HCT116 (cell line): ENCODE results near the gene ABI1. TPM values are rescaled to one million over a fixed set of nuclear protein-coding genes. Genes with fewer than 3 reads are reported as not detected.
"Not testable (repeated sequence)": the region's sequence is repeated elsewhere in the genome, so short reads cannot be mapped to it uniquely, and the experiment has no call there.

ENCODE experiments used
- ATAC-seq: fragments of 200-7000 bp; cut with Tn5 transposase; 2 replicates; pipeline ENCODE4 v1.9.1; 2020; ENCODE audit warnings: mild to moderate bottlenecking, moderate library complexity
- BruUV-seq: library from RNA; stranded (reverse); fragments of 400-500 nt; replicated peaks from 2 replicates; lab custom pipeline; 2021; lab: Mats Ljungman, UMichigan
- CTCF ChIA-PET: fragments of 300-600 bp; sonication (Branson Sonifier 250); formaldehyde crosslinking; loops from one replicate; lab custom pipeline; 2021; ENCODE audit warnings: antibody characterized with exemption; lab: Charles Lee
- POLR2A ChIA-PET: fragments of 300-600, 350-600 bp; sonication (Branson Sonifier 250); formaldehyde crosslinking; loops from one replicate; lab custom pipeline; 2021; ENCODE audit warnings: antibody characterized with exemption; lab: Charles Lee
- RAD21 ChIA-PET, 2 experiments: fragments of 300-600 bp; sonication (Branson Sonifier 250); formaldehyde crosslinking; loops; one replicate each; lab custom pipeline; 2023; ENCODE audit warnings: low total read pairs in 2 of 2; ENCODE audit not compliant: uncharacterized antibody in 2 of 2, unreplicated experiment in 2 of 2, low non-redundant PET in 1 of 2; lab: Charles Lee
- DNase-seq: peaks from one replicate; pipeline ENCODE4 v3.0.0-alpha.2; 2010; ENCODE audit warnings: low read depth, low spot score
- H2AFZ ChIP-seq: fragments of 200-600 bp; shearing (Covaris generic), sonication (generic); 2 replicates; pipeline ENCODE4 v1.6.1; 2017; ENCODE audit warnings: low read depth, mixed run types, mixed read lengths, antibody characterized with exemption, low read length; ENCODE audit not compliant: poor library complexity, severe bottlenecking
- H3K27ac ChIP-seq: 2 replicates; pipeline ENCODE4 v1.5.1; 2012; ENCODE audit warnings: low read depth, low read length
- H3K27me3 ChIP-seq: fragments of 200-600 bp; sonication (generic); 2 replicates; pipeline ENCODE4 v1.6.1; 2016; ENCODE audit warnings: mixed run types, low read length, mixed read lengths; ENCODE audit not compliant: insufficient read depth
- H3K36me3 ChIP-seq, 2 experiments: fragments of 200-500 bp in 1 of 2; fragments of 200-600 bp in 1 of 2; sonication (Bioruptor generic) in 1 of 2; sonication (generic) in 1 of 2; 2 replicates each; pipeline versions ENCODE4 v1.5.1 to v1.6.1; 2014 to 2016; ENCODE audit warnings: low read length in 2 of 2, inconsistent platforms in 1 of 2, mixed read lengths in 1 of 2, mixed run types in 1 of 2; ENCODE audit not compliant: insufficient read depth in 2 of 2, control insufficient read depth in 1 of 2
- H3K4me1 ChIP-seq, 2 experiments: fragments of 200-600 bp in 1 of 2; sonication (generic) in 1 of 2; 2 replicates each; pipeline versions ENCODE4 v1.5.1 to v1.6.1; 2012 to 2017; ENCODE audit warnings: low read length in 2 of 2, inconsistent platforms in 1 of 2, mild to moderate bottlenecking in 1 of 2, mixed read lengths in 1 of 2, mixed run types in 1 of 2, moderate library complexity in 1 of 2; ENCODE audit not compliant: insufficient read depth in 2 of 2, control insufficient read depth in 1 of 2
- H3K4me2 ChIP-seq: fragments of 200-600 bp; sonication (generic); 2 replicates; pipeline ENCODE4 v1.6.1; 2017; ENCODE audit warnings: mixed run types, low read length, mixed read lengths
- H3K4me3 ChIP-seq, 2 experiments: fragments of 200-600 bp in 1 of 2; sonication (generic) in 1 of 2; replicated peaks in 1 of 2; 2 replicates each; pipeline ENCODE4 v1.5.1; 2011 to 2016; ENCODE audit warnings: low read length in 2 of 2, control low read depth in 1 of 2, low read depth in 1 of 2, mild to moderate bottlenecking in 1 of 2, mixed read lengths in 1 of 2, mixed run types in 1 of 2
- H3K79me2 ChIP-seq: fragments of 200-600 bp; sonication (generic); 2 replicates; pipeline ENCODE4 v1.6.1; 2017; ENCODE audit warnings: mild to moderate bottlenecking, mixed run types, low read length, moderate library complexity, mixed read lengths; ENCODE audit not compliant: insufficient read depth
- H3K9ac ChIP-seq: fragments of 200-600 bp; sonication (generic); 2 replicates; pipeline ENCODE4 v1.6.1; 2016; ENCODE audit warnings: low read length, mixed read lengths
- H3K9me2 ChIP-seq: fragments of 200-600 bp; sonication (generic), shearing (Covaris generic); 2 replicates; pipeline ENCODE4 v1.6.1; 2017; ENCODE audit warnings: mixed run types, mild to moderate bottlenecking, moderate library complexity; ENCODE audit not compliant: insufficient read depth
- H3K9me3 ChIP-seq, 2 experiments: fragments of 200-500 bp in 1 of 2; fragments of 200-600 bp in 1 of 2; sonication (Bioruptor generic) in 1 of 2; sonication (generic) in 1 of 2; 2 replicates each; pipeline ENCODE4 v1.6.1; 2014 to 2017; ENCODE audit warnings: low read length in 2 of 2, mixed read lengths in 2 of 2, inconsistent platforms in 1 of 2, low read depth in 1 of 2, mild to moderate bottlenecking in 1 of 2, mixed run types in 1 of 2, moderate library complexity in 1 of 2; ENCODE audit not compliant: control insufficient read depth in 1 of 2, insufficient read depth in 1 of 2
- H4K20me1 ChIP-seq: fragments of 200-600 bp; sonication (generic), shearing (Covaris generic); 2 replicates; pipeline ENCODE4 v1.6.1; 2017; ENCODE audit warnings: mixed run types, mild to moderate bottlenecking, moderate library complexity; ENCODE audit not compliant: insufficient read depth
- ATF3 ChIP-seq: IDR thresholded peaks from 2 replicates; pipeline ENCODE4 v1.6.1; 2012
- CBX3 ChIP-seq: IDR thresholded peaks from 2 replicates; pipeline ENCODE4 v1.6.1; 2012; ENCODE audit warnings: low read depth
- CEBPB ChIP-seq: IDR thresholded peaks from 2 replicates; pipeline ENCODE4 v1.6.1; 2012; ENCODE audit warnings: low read depth
- EGR1 ChIP-seq: IDR thresholded peaks from 2 replicates; pipeline ENCODE4 v1.6.1; 2012; ENCODE audit warnings: low read depth
- ELF1 ChIP-seq: IDR thresholded peaks from 2 replicates; pipeline ENCODE4 v1.6.1; 2012; ENCODE audit warnings: low read depth, borderline replicate concordance
- EZH2phosphoT487 ChIP-seq: fragments of 200-600 bp; IDR thresholded peaks from 2 replicates; pipeline ENCODE4 v1.6.1; 2018; ENCODE audit warnings: antibody characterized with exemption, borderline replicate concordance
- FOSL1 ChIP-seq: IDR thresholded peaks from 2 replicates; pipeline ENCODE4 v1.6.1; 2012; ENCODE audit warnings: low read depth
- JUND ChIP-seq: IDR thresholded peaks from 2 replicates; pipeline ENCODE4 v1.6.1; 2012
- MAX ChIP-seq: IDR thresholded peaks from 2 replicates; pipeline ENCODE4 v1.6.1; 2012
- POLR2A ChIP-seq: IDR thresholded peaks from 2 replicates; pipeline ENCODE4 v1.7.0; 2011; ENCODE audit warnings: borderline replicate concordance; ENCODE audit not compliant: insufficient read depth, insufficient read length; ENCODE audit errors: extremely low read depth
- POLR2AphosphoS5 ChIP-seq: IDR thresholded peaks from 2 replicates; pipeline ENCODE4 v1.6.1; 2011; ENCODE audit warnings: mild to moderate bottlenecking, low read depth, low read length, moderate library complexity
- SP1 ChIP-seq: IDR thresholded peaks from 2 replicates; pipeline ENCODE4 v1.6.1; 2012; ENCODE audit warnings: low read depth
- TCF7L2 ChIP-seq: IDR thresholded peaks from 2 replicates; pipeline ENCODE4 v1.7.0; 2011; ENCODE audit warnings: borderline replicate concordance, inconsistent platforms; ENCODE audit not compliant: insufficient read depth, insufficient read length; ENCODE audit errors: extremely low read depth
- ZNF274 ChIP-seq: fragments of 200-500 bp; sonication (Bioruptor generic); IDR thresholded peaks from 2 replicates; pipeline ENCODE4 v1.6.1; 2014; ENCODE audit warnings: mild to moderate bottlenecking, low read depth, low read length, inconsistent platforms
- intact Hi-C: fragments of 100-400 bp; cut with micrococcal nuclease; formaldehyde crosslinking; loops from 2 replicates; pipeline ENCODE4 v1.10.0; 2022
- total RNA-seq: library from RNA; stranded (reverse); gene quantifications from one replicate; pipeline ENCODE4 v1.2.1, GENCODE V29; 2021; ENCODE audit not compliant: unreplicated experiment
- TF ChIP-seq, protein P1 (sequence below), 3 experiments: fragments of 200-600 bp in 1 of 3; sonication (generic) in 1 of 3; IDR thresholded peaks in 2 of 3; conservative IDR thresholded peaks in 1 of 3; 2 replicates each; pipeline ENCODE4 v1.5.1; 2012 to 2017; ENCODE audit warnings: low read depth in 2 of 3, low read length in 2 of 3, antibody characterized with exemption in 1 of 3, borderline replicate concordance in 1 of 3, control low read depth in 1 of 3, mild to moderate bottlenecking in 1 of 3, mixed read lengths in 1 of 3, mixed run types in 1 of 3, moderate library complexity in 1 of 3; ENCODE audit not compliant: insufficient read depth in 1 of 3

The ABI1 gene
- total RNA-seq, 1 experiment from 2014 or later: 34.8 TPM

- no peak for TF ChIP-seq ATF3
- no peak for TF ChIP-seq FOSL1
- TF ChIP-seq CEBPB: no peak
- peak; percentile 90 for TF ChIP-seq EGR1
- TF ChIP-seq EZH2phosphoT487: no peak
- peak; percentile 77; the same call in 1 of the 2 replicates for TF ChIP-seq MAX
- peak; percentile 93 for TF ChIP-seq POLR2AphosphoS5
Observed at GRCh38 chr10:26860443-26861204, at the start of gene ABI1 (continued).

DNA sequence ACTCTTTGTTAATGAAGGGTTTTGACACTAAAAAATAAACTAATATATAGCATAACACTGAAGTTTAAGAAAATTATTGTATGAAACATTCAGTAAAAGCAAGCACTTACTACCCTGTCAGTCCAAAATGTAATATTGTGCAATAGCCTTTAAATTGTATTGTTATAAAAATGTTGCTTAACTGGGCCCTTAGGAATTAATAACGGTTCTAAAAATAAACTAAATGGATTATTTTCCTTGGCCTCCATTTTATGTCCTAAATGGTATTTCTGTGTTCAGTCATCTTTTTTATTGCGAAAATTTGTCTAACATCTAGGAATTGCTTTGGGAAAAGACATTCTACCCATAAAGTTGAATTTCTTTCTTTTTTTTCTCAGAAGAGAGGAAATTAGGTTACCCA, 49.0 kb upstream of the ABI1 start:
- Histone ChIP-seq H2AFZ (no peak overlapping the region), H3K4me2 (no peak overlapping the region), H3K9me3 (no peaks in the 10 kb centered on the region), H3K9me2 (no peaks in the 10 kb centered on the region), H3K4me3 (no peak overlapping the region), H3K27me3 (no peaks in the 10 kb centered on the region), H4K20me1 (no peaks in the 10 kb centered on the region), H3K79me2 (no peaks in the 10 kb centered on the region), H3K36me3 (no peaks in the 10 kb centered on the region), H3K9ac (no peak overlapping the region), H3K4me1 (no peaks in the 10 kb centered on the region), H3K27ac (no peak overlapping the region)
- no peak for TF ChIP-seq ELF1
- no peak for TF ChIP-seq ZNF274
- TF ChIP-seq, protein P1, sequence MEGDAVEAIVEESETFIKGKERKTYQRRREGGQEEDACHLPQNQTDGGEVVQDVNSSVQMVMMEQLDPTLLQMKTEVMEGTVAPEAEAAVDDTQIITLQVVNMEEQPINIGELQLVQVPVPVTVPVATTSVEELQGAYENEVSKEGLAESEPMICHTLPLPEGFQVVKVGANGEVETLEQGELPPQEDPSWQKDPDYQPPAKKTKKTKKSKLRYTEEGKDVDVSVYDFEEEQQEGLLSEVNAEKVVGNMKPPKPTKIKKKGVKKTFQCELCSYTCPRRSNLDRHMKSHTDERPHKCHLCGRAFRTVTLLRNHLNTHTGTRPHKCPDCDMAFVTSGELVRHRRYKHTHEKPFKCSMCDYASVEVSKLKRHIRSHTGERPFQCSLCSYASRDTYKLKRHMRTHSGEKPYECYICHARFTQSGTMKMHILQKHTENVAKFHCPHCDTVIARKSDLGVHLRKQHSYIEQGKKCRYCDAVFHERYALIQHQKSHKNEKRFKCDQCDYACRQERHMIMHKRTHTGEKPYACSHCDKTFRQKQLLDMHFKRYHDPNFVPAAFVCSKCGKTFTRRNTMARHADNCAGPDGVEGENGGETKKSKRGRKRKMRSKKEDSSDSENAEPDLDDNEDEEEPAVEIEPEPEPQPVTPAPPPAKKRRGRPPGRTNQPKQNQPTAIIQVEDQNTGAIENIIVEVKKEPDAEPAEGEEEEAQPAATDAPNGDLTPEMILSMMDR (IDR thresholded peaks at IDR 0.05 in 2 of 3, conservative IDR thresholded peaks at IDR 0.05 in 1 of 3; ENCODE audit: borderline replicate concordance in 1 of 3, insufficient read depth in 1 of 3, low read depth in 2 of 3, low read length in 2 of 3): no peak
- no peak for TF ChIP-seq POLR2AphosphoS5
- TF ChIP-seq SP1: no peak
- no peak for TF ChIP-seq FOSL1
- TF ChIP-seq CBX3: no peak
- TF ChIP-seq CEBPB: no peak
- no peak for TF ChIP-seq MAX
- TF ChIP-seq POLR2A: no peak
- no peak for TF ChIP-seq ATF3
- no peak for TF ChIP-seq TCF7L2
- TF ChIP-seq EZH2phosphoT487: no peak
- TF ChIP-seq JUND: no peak
- RAD21 ChIA-PET: no interaction called here
- CTCF ChIA-PET: no interaction called here
- intact Hi-C loops: no loop called here
- BruUV-seq: no TSS peak
- ATAC-seq (no peak), DNase-seq (no peak)
- POLR2A ChIA-PET: no interaction called here

- H3K4me3 ChIP-seq, H3K27me3 ChIP-seq, intact Hi-C loops, H3K27ac ChIP-seq, POLR2A ChIA-PET, H3K4me2 ChIP-seq, ATAC-seq, DNase-seq, H2AFZ ChIP-seq, H3K4me1 ChIP-seq, CTCF ChIA-PET, H3K36me3 ChIP-seq, RAD21 ChIA-PET, H3K79me2 ChIP-seq, H3K9me3 ChIP-seq, BruUV-seq, H3K9ac ChIP-seq, H3K9me2 ChIP-seq, H4K20me1 ChIP-seq: not testable (repeated sequence)
Observed at GRCh38 chr10:26905253-26905781, 44.6 kb upstream of the ABI1 start.
